ENCODE measurements around the gene FANCC. TPM values are rescaled to one million over a fixed set of nuclear protein-coding genes. Genes with fewer than 3 reads are reported as not detected.

The FANCC gene
- total RNA-seq, 1 experiment from 2014 or later = 7.9 TPM

GRCh38 chr9:95147452-95148207 is 169.9 kb downstream of the FANCC start:
- no peak for DNase-seq (ENCODE audit: low read depth)

- no peak for DNase-seq (ENCODE audit: low read depth)
Observed at GRCh38 chr9:95143591-95144561, 173.6 kb downstream of the FANCC start.

DNA sequence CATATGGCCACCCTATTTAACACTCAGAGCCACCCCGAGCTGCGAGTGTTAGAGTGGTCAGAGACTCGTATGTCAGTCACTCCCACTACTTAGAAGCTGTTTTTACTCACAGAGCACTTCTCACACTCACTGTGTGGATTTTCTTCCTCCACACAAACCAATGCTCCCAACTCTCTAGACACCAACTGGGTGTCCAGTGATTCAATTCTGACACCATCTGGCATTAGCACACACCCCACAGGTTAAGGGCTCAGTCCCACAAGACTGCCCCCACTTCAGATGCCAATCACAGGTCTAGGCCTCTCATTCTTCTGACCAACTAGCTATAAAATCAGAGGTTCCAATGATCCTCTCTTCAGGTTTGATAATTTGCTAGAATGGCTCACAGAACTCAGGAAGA is 174.8 kb downstream of the FANCC start:
- no peak for DNase-seq (ENCODE audit: low read depth)

DNA sequence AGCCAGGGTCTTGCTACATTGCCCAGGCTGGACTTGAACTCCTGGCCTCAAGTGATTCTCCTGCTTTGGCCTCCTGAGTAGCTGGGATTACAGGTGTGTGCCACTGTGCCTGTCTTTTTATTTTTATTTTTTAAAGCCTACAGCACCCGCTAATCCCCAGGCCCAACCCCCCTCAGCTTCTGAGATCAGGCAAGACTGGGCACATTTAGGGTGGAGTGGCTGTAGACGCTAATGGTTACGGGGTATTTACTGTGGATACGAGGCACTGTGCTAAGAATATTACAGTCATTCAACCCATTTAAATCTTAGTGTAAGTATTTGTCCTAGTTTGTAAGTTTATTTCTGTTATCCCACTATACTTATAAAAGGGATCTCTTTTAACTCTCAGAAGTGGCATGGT is 175.2 kb downstream of the FANCC start:
- no peak for DNase-seq (ENCODE audit: low read depth)

DNA sequence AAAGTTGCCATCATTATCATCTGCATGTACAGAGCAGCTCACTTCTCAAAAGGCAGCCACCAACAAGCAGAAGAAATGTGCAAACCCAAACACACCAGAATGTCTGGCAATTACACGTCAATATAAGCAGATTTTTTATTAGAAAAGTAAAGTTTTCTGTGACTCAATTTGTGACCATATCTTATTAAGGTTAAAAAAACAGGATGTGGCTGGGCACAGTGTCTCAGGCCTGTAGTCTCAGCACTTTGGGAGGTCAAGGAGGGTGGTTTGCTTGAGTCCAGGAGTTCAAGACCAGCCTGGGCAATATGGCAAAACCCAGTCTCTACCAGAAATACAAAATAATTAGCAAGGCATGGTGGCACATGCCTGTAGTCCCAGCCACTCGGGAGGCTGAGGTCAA is 176.7 kb downstream of the FANCC start:
- no peak for DNase-seq (ENCODE audit: low read depth)

- DNase-seq (ENCODE audit: low read depth) = no peak
Observed at GRCh38 chr9:95139126-95139525, 178.4 kb downstream of the FANCC start.

- DNase-seq (ENCODE audit: low read depth) = no peak
Observed at GRCh38 chr9:95138474-95138873, 179.0 kb downstream of the FANCC start.

GRCh38 chr9:95137587-95138145 is 179.8 kb downstream of the FANCC start:
- DNase-seq (ENCODE audit: low read depth) = no peak

GRCh38 chr9:95135756-95136155 is 181.8 kb downstream of the FANCC start:
- DNase-seq (ENCODE audit: low read depth) = no peak

GRCh38 chr9:95134457-95134881 is 183.0 kb downstream of the FANCC start:
- DNase-seq (ENCODE audit: low read depth) = no peak

- DNase-seq (ENCODE audit: low read depth) = no peak
Observed at GRCh38 chr9:95133325-95133705, 184.2 kb downstream of the FANCC start.

DNA sequence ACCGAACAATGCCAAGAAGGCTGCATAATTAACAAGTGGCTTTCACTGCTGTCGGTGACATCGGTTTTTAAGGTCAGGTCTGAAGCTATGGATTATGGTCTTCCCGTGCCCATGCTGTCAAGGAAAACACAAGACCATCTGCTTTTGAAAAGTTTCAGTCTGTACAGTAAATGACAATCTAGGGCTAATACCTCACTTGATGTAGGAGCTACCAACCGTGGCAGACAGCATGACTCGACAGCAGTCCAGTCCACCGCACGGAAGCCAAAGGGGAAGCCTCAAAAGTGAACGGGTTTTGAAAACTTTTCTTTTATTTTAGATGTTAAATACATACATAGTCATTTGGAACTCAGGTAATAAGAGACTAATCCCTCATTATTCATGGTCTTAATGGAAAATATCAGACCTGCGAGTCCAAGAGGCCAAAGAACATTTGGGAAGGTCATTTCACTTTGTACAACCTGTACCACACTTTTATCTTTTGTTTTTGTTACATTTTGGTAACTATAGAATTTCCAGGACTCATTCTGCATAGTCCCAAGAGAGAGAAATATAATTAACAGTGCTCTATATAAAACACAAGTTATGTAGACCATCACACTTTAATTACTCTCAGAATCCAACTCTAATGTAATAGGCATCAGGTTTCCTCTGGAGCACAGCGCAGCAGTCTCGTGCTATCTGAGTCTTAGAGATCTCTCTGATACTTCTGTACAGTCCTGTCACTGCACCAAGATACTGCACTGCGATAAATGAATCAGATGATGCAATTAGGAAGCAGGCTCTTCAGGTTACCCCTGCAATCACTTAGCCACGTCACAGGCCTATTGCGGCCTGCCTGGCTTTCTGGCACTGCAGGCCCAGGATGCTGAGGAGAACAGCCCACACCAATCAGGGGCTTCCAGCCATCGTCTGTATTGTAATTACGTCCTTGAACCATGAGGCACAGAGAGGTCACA is 184.9 kb downstream of the FANCC start:
- no peak for DNase-seq (ENCODE audit: low read depth)

- peak; percentile 59 for DNase-seq (ENCODE audit: low read depth)
Observed at GRCh38 chr9:95131023-95131943, 186.2 kb downstream of the FANCC start.

GRCh38 chr9:95130484-95130883 is 187.0 kb downstream of the FANCC start:
- DNase-seq (ENCODE audit: low read depth) = no peak

GRCh38 chr9:95129476-95130291 is 187.8 kb downstream of the FANCC start:
- no peak for DNase-seq (ENCODE audit: low read depth)

GRCh38 chr9:95128177-95128524 is 189.4 kb downstream of the FANCC start:
- no peak for DNase-seq (ENCODE audit: low read depth)

GRCh38 chr9:95127249-95128176 is 190.0 kb downstream of the FANCC start:
- DNase-seq (ENCODE audit: low read depth) = peak; percentile 76

GRCh38 chr9:95126739-95127138 is 190.8 kb downstream of the FANCC start:
- no peak for DNase-seq (ENCODE audit: low read depth)

Data from RPMI7951 (cell line).